ENCODE results near the gene CDX1.

CDX1 gene

GRCh38 chr5:150166650-150167511 lies at the start of gene CDX1:
Gene CDX1 (plus strand): TSS chr5:150166778. CDS start chr5:150166877, 99 bp downstream.
- no peak for DNase-seq (ENCODE audit: low read depth in 2 of 2)

GRCh38 chr5:150117945-150118560 lies 48.5 kb upstream of the CDX1 start:
- no peak for DNase-seq (ENCODE audit: low read depth in 2 of 2)

- DNase-seq (ENCODE audit: low read depth in 2 of 2), result no peak
Observed at GRCh38 chr5:150118561-150119229, 47.9 kb upstream of the CDX1 start.

- DNase-seq (ENCODE audit: low read depth in 2 of 2), result no peak
Observed at GRCh38 chr5:150119421-150120061, 47.0 kb upstream of the CDX1 start.

- no peak for DNase-seq (ENCODE audit: low read depth in 2 of 2)
Observed at GRCh38 chr5:150120062-150120441, 46.5 kb upstream of the CDX1 start.

GRCh38 chr5:150120617-150121447 lies 45.7 kb upstream of the CDX1 start:
- no peak for DNase-seq (ENCODE audit: low read depth in 2 of 2)

GRCh38 chr5:150121448-150122157 lies 45.0 kb upstream of the CDX1 start:
- DNase-seq (ENCODE audit: low read depth in 2 of 2), result no peak

GRCh38 chr5:150122158-150122510 lies 44.4 kb upstream of the CDX1 start:
- no peak for DNase-seq (ENCODE audit: low read depth in 2 of 2)

GRCh38 chr5:150122536-150123481 lies 43.8 kb upstream of the CDX1 start:
- DNase-seq (ENCODE audit: low read depth in 2 of 2), result no peak

GRCh38 chr5:150123542-150123941 lies 43.0 kb upstream of the CDX1 start:
- no peak for DNase-seq (ENCODE audit: low read depth in 2 of 2)

GRCh38 chr5:150124111-150124557 lies 42.4 kb upstream of the CDX1 start:
- DNase-seq (ENCODE audit: low read depth in 2 of 2), result no peak

- no peak for DNase-seq (ENCODE audit: low read depth in 2 of 2)
Observed at GRCh38 chr5:150124596-150124995, 42.0 kb upstream of the CDX1 start.

GRCh38 chr5:150125334-150125733 lies 41.2 kb upstream of the CDX1 start:
- no peak for DNase-seq (ENCODE audit: low read depth in 2 of 2)

- no peak for DNase-seq (ENCODE audit: low read depth in 2 of 2)
Observed at GRCh38 chr5:150126199-150126920, 40.2 kb upstream of the CDX1 start.

GRCh38 chr5:150126921-150127265 lies 39.7 kb upstream of the CDX1 start:
- DNase-seq (ENCODE audit: low read depth in 2 of 2), result no peak

- no peak for DNase-seq (ENCODE audit: low read depth in 2 of 2)
Observed at GRCh38 chr5:150129454-150129812, 37.1 kb upstream of the CDX1 start.

GRCh38 chr5:150129813-150130492 lies 36.6 kb upstream of the CDX1 start:
- DNase-seq (ENCODE audit: low read depth in 2 of 2), result no peak

- no peak for DNase-seq (ENCODE audit: low read depth in 2 of 2)
Observed at GRCh38 chr5:150130493-150130922, 36.1 kb upstream of the CDX1 start.

All from stimulated activated CD8-positive, alpha-beta memory T cell treated with anti-CD3 and anti-CD28 coated beads, Interleukin-15, amount 100 ng/mL, for 4 hours (primary cell).